ENCODE results near the gene LAMA3.

LAMA3 gene, protein sequence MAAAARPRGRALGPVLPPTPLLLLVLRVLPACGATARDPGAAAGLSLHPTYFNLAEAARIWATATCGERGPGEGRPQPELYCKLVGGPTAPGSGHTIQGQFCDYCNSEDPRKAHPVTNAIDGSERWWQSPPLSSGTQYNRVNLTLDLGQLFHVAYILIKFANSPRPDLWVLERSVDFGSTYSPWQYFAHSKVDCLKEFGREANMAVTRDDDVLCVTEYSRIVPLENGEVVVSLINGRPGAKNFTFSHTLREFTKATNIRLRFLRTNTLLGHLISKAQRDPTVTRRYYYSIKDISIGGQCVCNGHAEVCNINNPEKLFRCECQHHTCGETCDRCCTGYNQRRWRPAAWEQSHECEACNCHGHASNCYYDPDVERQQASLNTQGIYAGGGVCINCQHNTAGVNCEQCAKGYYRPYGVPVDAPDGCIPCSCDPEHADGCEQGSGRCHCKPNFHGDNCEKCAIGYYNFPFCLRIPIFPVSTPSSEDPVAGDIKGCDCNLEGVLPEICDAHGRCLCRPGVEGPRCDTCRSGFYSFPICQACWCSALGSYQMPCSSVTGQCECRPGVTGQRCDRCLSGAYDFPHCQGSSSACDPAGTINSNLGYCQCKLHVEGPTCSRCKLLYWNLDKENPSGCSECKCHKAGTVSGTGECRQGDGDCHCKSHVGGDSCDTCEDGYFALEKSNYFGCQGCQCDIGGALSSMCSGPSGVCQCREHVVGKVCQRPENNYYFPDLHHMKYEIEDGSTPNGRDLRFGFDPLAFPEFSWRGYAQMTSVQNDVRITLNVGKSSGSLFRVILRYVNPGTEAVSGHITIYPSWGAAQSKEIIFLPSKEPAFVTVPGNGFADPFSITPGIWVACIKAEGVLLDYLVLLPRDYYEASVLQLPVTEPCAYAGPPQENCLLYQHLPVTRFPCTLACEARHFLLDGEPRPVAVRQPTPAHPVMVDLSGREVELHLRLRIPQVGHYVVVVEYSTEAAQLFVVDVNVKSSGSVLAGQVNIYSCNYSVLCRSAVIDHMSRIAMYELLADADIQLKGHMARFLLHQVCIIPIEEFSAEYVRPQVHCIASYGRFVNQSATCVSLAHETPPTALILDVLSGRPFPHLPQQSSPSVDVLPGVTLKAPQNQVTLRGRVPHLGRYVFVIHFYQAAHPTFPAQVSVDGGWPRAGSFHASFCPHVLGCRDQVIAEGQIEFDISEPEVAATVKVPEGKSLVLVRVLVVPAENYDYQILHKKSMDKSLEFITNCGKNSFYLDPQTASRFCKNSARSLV (N-terminal part only)

DNA sequence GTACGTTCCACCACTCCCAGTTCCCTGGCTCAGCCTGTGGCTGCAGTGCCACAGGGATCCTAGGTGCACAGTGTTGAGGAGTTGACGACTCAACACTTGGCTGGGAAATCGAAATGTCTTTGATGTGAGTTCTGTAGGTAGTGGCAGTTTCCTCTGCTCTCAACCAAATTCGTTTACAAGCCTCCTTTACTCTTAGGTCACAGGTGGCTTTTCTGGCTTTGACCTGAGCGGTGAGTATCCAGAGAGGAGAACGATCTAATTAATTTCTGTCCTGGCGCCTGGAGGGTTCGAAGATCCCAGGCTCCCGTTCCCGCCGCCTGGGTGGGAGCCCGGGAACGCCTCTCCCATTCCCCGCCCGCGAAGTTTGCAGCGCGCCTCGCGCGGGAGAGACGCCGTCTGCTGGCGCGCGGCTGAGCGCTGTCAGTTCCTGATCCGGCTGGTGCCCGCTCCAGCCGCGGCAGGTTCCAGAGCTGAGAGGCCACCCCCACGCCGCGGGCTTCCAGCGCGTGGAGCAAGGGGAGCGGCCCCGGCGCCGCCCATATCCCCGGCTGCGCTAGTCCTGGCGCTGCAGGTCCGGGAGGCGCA lies at the start of gene LAMA3:
LAMA3 (plus strand) TSS at position 423 of the 585 bp plus-strand sequence. CDS start 231 bp downstream, outside the sequence.
- DNase-seq, result peak; percentile 5 to 89 (median 87)

DNA sequence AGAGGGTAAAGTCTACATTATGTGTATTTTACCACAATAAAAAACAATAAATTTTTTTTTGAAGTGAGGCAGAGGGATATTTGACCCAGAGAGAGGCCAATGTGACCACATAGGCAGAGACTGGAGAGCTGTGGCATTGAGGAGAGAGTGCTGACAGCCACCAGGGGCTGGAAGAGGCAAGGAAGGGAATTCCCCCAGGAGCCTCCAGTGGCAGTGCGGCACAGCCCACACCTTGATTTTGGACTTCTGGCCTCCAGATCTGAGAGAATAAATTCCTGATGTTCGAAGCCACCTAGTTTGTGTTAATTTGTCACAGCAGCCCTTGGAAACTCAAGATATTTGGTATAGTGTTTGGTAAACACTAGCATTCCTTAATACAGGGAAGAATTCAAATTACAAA lies 49.2 kb upstream of the LAMA3 start:
- no peak for DNase-seq

DNA sequence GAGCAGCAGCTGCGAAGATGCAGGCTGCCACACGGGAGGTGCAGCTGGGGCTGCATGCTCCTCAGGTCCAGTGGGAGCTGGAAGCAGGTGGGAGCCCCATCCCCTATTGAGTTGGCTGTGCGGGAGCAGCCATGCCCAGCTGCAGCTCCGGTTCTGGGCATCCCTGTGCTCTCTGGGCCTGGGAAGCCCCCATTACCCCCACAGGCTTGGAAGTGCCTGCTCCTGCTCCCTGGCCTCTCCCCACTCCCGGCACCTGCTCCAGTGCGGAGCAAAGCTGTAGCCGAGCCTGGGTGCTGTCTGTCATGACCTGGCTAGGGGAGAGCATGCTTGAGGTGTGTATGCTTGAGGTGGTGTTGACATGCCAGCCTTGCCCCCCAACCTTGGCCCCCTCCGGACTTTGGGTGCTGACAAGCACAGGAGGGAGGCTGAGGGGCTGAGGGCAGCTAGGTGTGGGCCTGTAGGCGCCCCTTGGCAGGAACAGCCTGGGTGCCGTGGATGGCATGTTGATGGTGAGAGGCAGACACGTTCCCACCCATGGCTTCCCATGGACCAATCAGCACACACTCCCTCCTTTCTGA lies 48.0 kb upstream of the LAMA3 start:
- no peak for DNase-seq

DNA sequence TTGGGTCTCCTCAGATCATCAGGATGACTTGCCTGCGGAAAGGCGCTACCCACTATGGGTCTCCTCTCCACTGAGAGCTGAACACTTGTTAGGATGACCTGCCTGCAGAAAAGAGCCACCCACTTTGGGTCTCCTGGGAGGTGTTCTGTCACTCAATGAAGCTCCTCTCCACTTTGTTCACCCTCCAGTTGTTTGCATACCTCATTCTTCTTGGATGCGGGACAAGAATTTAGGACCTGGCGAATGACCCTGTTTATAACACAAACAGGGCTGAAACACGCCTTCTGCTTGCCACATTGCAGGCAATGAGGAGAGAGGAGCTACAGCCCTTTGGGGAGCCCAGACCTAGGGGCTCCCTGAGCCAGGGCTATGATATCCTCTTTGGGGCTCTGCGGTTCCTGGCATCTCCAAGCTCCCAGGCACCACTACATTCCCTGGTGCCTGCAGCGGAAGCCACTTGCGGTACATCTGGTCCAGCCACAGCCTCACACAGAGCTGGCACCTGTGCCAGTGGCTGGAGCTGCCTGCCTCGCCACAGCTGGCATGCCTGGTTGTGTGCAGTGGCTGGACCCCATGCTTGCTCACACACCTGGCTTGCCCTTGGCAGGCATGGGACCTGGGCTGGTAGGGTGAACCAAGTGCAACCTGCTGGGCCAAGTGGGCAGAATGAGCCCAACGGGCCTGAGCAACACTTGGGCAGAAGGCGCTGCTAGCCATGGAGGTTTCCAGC lies 47.2 kb upstream of the LAMA3 start:
- DNase-seq, result no peak

DNA sequence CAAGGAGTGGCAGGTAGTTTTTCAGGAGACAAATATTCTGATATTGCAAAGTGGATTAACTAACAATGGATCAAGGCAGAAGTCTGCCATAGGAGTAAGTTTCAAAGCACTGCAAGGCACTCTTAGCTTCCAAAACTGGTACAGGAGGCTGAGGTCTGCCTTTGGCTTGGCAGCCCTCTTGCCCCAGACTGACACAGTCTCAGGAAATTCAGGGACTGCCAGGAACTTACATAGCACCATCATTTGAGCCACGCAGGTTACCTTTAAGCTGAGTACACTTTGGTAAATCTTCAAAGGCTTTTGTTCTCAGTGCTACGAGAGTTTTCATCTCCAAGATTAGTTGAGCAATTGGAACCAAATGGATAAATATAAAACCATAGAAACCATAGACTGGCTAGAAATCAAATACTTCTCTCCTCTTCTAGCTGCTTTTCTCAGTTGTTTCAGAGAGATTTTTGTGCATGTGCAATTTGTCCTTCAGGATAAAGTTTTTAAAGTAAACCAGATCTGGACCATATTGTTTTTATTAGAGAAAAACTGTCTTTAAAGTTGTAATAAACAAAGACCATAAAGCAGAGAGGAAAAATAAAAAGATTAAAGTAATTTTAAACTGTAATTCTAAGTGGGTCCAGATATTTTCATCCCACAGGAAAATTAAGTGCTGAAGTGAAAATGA lies 45.3 kb upstream of the LAMA3 start:
- DNase-seq, result no peak

DNA sequence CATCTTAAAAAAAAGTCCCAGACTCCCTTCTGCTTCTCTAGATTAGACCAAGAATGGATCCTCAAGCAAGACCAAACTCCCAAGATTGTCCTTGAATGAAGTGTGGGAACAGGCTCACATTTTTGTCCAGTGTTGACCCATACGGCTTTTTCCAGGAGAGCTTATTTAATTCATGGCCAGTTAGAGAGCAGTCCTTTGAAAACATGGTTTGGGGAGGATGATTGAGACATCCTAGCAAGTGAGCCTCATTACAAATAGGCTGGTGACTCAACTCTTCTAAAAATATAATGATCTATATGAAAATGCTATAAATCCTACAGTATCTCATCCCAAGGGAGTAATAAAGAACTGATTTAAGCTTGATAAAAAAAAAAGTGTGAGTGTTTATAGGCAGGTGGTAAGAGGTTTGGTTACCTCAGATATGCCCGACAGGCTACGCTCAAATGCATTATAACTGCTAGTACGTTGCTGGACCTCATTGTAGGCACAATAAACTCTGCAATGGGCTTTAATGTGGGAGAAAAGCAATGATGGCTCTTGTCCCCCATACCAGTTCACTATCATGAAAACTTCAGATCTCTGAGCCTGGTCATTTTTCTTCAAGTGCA lies 43.6 kb upstream of the LAMA3 start:
- no peak for DNase-seq

DNA sequence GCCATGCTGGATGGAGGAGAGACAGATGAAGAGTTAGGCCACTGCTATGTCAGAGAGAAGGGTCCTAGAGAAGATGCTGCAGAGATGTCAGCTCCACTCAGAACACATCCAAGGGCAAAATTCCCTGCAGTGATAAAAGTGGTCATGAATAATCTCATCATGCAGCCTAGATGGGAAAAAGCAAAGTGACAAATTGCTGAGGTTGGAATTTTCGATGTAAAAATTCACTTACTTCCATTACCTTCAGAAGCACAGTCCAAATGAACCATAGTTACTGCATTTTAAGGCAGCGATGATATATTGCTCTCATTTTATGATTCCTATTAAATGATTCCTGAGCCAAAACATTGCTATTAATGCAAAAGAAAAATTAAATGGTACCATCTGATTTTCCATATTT lies 43.0 kb upstream of the LAMA3 start:
- no peak for DNase-seq

DNA sequence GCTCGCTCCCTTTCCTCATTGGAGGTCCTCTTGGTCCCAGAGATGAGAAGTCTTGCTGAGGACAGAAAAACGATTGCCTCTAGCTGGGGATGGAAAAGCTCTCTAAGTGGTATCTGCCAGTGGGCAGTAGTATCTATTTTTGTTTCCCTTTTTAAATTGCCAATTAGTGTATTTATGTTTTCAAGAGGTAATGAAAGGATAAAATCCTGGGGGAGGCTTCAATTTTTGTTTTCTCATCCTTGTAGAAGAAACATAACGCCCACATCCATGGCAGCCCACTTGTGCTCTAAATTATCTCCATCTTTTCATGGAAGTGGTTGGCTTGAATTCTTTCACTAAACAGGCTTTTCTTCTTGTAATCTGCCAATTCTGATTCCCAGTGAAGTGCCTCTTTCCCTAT lies 40.8 kb upstream of the LAMA3 start:
- no peak for DNase-seq

DNA sequence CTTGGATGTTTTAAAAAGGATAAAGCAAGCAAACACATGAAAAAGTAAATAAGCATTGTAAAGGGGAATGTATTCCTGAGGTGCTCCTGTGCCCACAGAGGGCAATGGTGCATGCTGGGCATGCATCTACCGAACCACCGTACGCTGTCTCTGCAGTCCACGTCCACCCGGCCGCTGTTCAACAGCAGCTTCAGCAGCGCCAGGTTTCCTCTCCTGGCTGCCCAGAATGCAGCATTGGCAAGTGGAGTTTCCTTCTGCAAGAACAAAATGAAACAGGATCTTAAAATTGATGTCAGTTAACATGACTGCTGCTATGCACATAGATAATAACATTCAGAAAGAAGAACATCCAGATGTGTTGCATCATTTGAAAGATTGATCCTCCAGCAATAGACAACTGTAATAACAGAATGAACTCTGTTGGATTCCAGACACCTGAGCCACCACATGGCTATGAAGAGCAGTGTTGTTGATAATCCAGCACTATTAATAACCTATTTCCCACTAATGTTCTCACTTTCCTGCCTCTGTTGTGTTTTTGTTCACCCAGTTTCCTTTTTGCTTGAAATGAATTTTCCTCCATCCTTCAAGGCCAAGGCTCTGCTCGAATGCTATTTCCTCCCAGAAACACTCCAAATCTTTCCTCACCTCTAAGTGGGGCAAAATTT lies 40.2 kb upstream of the LAMA3 start:
- no peak for DNase-seq

DNA sequence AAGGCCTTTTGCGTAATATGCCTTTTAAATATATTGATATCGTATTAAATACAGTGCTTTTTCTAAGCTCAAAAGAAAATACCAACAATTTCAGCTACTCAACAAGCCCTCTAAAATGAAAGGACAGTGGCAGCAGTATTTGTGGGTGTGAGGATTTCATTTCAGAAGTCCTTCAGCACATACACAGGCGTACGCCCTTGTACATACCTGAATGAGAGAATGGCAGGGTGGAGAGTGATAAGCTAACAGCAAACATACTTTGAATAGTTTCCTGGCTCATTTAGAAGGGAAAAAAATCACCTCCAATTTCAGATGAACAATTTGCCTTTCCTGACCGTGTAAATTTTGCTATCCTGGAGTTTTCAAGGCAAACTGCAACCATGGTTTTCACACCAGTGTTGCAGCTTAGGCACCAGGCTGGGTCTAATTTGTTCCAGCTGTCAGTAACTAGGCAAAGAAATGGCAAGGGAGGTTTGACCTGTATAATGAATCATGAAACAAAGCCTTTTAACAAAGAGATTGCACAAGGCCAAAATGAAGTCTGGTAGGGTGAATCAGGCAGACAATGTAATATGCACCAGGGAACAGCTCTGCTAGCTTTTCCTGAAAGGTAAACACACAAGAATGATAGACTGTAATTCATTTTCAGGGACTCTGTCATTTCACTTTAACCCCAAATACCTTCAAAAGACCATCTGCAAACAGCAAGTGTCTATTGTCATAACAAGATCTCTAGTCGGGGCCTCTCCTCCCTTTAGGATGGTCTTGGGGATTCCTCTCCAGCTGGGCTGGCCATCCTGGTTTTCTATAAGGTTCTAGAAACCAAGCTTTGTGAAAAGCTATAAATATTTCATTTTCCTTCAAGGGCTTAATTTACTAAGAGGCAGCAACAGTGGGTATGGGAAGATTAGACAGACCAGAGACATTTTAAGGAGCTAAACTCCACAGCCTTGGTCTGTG lies 38.0 kb upstream of the LAMA3 start:
- peak in 2 of 3 experiments; percentile 36 to 65 for DNase-seq

DNA sequence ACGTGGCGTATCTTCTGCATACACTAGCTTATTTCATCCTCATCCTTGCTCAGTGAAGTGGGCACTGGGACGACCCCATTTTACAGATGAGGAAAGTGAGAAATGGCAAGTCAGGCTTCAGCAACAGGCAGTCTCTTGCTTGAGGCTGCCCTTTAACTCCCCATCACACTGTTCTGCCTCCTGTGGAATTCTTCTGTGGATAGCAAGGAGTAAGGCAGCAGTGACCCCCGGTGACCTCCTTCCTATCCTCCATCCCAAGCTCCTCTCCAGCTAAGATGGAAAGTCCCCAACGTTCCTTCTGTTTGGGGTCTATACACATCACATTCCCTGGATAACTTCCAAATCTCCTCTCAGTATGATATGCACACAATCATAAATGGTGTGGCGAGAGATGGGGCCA lies 37.0 kb upstream of the LAMA3 start:
- no peak for DNase-seq

DNA sequence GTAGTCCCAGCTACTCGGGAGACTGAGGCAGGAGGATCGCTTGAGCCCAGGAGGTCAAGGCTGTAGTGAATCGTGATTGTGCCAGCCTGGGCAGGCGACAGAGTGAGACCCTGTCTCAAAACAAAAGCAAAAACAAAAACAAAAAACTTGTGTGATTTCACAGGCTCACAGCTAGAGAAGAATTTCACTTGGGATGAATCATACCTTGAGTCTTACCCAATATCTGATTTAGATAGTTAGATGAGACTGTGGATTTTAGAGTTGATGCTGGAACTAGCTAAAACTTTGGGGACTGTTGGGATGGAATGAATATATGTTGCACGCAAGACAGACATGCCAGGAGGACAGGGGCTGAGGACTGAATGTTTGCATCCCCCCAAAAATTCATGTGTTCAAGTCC lies 31.0 kb upstream of the LAMA3 start:
- DNase-seq, result no peak

DNA sequence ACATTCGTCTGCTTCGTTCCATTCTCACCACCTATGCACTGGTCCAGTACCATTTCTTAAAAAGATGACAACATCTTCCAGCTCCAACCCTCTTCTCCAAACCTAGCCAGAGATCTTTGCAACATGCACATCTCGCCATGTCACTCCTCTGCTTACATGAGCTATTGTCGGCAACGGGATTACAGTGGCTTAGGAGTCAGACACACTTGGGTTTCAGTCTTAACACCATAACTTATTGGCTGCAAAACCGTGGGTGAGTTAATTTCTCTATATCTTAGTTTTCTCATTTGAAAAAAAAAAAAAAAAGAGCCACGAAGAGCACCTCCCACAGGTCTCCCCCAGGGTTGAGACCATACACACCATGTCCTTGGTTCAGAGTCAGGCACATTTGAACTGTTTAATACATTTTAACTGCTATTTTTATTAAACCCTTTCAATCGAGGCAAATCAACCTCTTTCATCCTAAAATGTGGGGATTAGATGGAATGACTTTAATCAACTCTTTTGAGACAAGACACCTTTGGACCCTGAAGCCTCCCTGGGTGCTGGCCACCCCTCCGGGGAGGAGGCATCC lies 27.4 kb upstream of the LAMA3 start:
- DNase-seq, result peak in 1 of 3 experiments; percentile 41

DNA sequence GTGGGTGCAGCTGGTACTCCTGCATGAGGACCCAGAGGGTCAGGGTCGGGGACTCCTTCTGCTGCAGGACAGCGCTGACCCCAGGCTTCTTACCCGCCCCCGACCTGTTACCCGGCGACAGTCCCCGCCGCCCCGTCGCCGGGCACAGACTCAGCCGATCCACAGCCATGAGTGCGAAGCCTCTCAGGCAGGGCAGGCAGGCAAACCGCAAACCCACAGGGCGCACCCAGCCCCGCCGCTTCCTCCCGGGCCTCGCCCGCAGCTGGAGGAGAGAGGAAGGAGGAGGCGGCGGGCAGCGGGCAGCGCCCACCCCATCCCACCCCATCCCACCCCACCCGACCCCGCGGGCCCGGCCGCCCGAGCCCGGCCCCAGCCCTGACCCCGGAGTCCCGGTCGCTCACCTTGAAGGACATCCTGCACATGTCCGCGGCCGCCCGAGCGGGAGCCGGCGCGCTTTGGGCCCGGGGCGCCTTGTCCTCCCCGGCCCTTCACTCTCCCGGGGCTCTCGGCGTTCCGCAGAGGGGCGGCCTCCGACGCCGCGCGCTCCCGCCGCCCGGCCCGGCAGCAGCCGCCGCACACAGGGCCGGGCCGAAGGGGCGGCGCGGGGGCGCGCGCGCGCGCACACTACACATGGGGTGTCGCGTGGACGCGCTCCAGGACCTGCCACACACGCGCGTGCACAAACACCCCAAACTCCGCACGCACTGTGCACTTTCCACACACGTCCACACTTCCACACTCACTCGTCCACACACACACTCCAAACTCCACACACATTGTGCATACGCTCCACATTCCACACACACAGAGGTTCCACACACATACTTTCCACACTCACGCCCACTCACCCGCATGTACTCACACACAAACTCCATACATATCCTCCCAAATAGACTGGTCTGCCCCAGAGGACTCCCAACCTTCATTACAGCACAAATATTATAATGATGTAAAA lies 26.7 kb upstream of the LAMA3 start, which contains the start of gene ANKRD29:
ANKRD29 (minus strand) TSS at position 603 of the 955 bp plus-strand sequence; CDS start at position 422, 181 bp downstream.
- DNase-seq, result peak in 2 of 3 experiments; percentile 65 to 69

DNA sequence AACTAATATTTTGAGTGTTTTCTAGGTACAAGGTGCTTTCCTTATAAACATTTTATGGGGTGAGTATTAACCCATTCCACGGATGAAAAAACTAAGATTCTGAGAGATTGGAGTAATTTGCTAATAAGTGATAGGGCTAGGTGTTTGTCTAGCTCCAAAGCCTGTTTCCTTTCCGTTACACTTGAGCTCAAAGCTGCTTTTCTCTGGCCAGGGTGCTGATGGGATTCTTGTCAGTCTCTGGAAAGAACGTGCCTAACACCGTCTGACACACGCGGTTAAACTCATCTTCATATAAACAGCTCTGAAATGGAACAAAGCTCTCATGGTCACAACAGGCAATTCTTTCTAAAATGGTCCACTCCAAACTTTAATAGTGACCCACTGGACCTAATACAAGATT lies 24.6 kb upstream of the LAMA3 start:
- no peak for DNase-seq

DNA sequence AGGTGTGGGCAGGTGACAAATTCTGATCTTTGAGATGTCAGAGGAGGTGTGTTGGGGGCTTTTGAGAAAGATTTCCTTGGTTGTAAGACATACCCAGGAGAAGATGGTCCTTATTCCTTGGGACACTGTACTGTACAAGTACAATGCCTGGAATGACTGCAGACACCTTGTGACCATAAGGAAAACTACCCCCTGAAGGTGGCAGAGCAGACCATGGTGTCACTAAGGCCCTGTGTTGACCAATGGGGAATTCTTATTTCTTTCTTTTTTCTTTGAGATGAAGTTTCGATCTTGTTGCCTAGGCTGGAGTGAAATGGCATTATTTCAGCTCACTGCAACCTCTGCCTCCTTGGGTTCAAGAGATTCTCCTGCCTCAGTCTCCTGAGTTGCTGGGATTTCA lies 22.1 kb upstream of the LAMA3 start:
- no peak for DNase-seq

DNA sequence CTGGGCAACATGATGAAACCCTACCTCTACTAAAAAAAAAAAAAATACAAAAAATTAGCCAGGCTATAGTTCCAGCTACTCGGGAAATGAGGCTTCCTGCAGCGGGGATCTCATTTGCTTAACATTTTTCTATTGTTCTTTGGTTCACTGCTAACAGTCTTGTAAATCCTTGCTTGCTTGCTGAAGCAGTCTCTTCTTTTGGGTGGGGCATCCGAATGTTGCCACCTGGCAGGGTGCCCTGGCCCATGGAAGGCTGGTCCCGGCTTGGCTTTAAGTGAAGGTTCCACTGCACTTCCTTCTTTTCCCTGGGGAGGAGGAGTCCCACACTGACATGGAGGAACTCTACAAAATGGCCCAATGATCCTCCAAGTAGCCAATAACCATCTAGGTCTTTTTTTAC lies 20.5 kb upstream of the LAMA3 start:
- no peak for DNase-seq
